SU-DHL-6 (cell line): ENCODE results near the gene PBX1.

Source experiments
- EZH2phosphoT487 ChIP-seq: fragments of 200-600 bp; sonication (generic), shearing (Covaris generic); conservative IDR thresholded peaks from 2 replicates; pipeline ENCODE4 v1.6.1; 2018; ENCODE audit warnings: mild to moderate bottlenecking, antibody characterized with exemption, low read length, moderate library complexity, mixed read lengths
- TF ChIP-seq, protein P1 (sequence below): fragments of 200-600 bp; sonication (generic); IDR thresholded peaks from one replicate; pipeline ENCODE4 v1.5.1; 2017; ENCODE audit warnings: antibody characterized with exemption, mild to moderate bottlenecking, low read length, moderate library complexity; ENCODE audit not compliant: insufficient read depth, poor library complexity, severe bottlenecking

GRCh38 chr1:164579381-164579780 is 20.4 kb downstream of the PBX1 start:
- no peak for TF ChIP-seq EZH2phosphoT487
- TF ChIP-seq, protein P1, sequence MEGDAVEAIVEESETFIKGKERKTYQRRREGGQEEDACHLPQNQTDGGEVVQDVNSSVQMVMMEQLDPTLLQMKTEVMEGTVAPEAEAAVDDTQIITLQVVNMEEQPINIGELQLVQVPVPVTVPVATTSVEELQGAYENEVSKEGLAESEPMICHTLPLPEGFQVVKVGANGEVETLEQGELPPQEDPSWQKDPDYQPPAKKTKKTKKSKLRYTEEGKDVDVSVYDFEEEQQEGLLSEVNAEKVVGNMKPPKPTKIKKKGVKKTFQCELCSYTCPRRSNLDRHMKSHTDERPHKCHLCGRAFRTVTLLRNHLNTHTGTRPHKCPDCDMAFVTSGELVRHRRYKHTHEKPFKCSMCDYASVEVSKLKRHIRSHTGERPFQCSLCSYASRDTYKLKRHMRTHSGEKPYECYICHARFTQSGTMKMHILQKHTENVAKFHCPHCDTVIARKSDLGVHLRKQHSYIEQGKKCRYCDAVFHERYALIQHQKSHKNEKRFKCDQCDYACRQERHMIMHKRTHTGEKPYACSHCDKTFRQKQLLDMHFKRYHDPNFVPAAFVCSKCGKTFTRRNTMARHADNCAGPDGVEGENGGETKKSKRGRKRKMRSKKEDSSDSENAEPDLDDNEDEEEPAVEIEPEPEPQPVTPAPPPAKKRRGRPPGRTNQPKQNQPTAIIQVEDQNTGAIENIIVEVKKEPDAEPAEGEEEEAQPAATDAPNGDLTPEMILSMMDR, result no peak
